GM23248 (cell line): ENCODE results near the gene OR9G4. TPM values are rescaled to one million over a fixed set of nuclear protein-coding genes. Genes with fewer than 3 reads are reported as not detected.

Experiments
- DNase-seq: peaks from one replicate; pipeline ENCODE4 v3.0.0-alpha.2; 2015
- H2AFZ ChIP-seq: fragments of 200-600 bp; sonication (generic); 2 replicates; pipeline ENCODE4 v1.6.1; 2016; ENCODE audit warnings: antibody characterized with exemption
- H3F3A ChIP-seq: fragments of 200-600 bp; sonication (generic); 2 replicates; pipeline ENCODE4 v1.6.1; 2016; ENCODE audit warnings: mild to moderate bottlenecking, antibody characterized with exemption, mixed run types; ENCODE audit not compliant: insufficient read depth
- H3K27ac ChIP-seq: fragments of 200-600 bp; sonication (generic); 2 replicates; pipeline ENCODE4 v1.5.1; 2016; ENCODE audit warnings: mild to moderate bottlenecking
- H3K27me3 ChIP-seq: fragments of 200-600 bp; sonication (generic); replicated peaks from 2 replicates; pipeline ENCODE4 v1.6.1; 2016; ENCODE audit warnings: mild to moderate bottlenecking; ENCODE audit not compliant: insufficient read depth
- H3K36me3 ChIP-seq: fragments of 200-600 bp; sonication (generic); 2 replicates; pipeline ENCODE4 v1.6.1; 2016; ENCODE audit warnings: low read depth, mild to moderate bottlenecking
- H3K4me1 ChIP-seq: fragments of 200-600 bp; sonication (generic); 2 replicates; pipeline ENCODE4 v1.6.1; 2016; ENCODE audit warnings: mild to moderate bottlenecking; ENCODE audit not compliant: insufficient read depth
- H3K4me2 ChIP-seq: fragments of 200-600 bp; sonication (generic); one replicate; pipeline ENCODE4 v1.6.1; 2016; ENCODE audit warnings: mild to moderate bottlenecking; ENCODE audit not compliant: unreplicated experiment
- H3K4me3 ChIP-seq: fragments of 200-600 bp; sonication (generic); 2 replicates; pipeline ENCODE4 v1.5.1; 2016; ENCODE audit warnings: mild to moderate bottlenecking
- H3K79me2 ChIP-seq: fragments of 200-600 bp; sonication (generic); 2 replicates; pipeline ENCODE4 v1.6.1; 2016; ENCODE audit warnings: mild to moderate bottlenecking; ENCODE audit not compliant: insufficient read depth
- H3K9ac ChIP-seq: fragments of 200-600 bp; sonication (generic); 2 replicates; pipeline ENCODE4 v1.6.1; 2016; ENCODE audit warnings: mild to moderate bottlenecking
- H3K9me2 ChIP-seq: fragments of 200-600 bp; sonication (generic); 2 replicates; pipeline ENCODE4 v1.6.1; 2016; ENCODE audit warnings: mixed run types, mild to moderate bottlenecking, moderate library complexity; ENCODE audit not compliant: insufficient read depth
- H3K9me3 ChIP-seq: fragments of 200-600 bp; sonication (generic); one replicate; pipeline ENCODE4 v1.6.1; 2017; ENCODE audit warnings: low read depth
- H4K20me1 ChIP-seq: fragments of 200-600 bp; sonication (generic); 2 replicates; pipeline ENCODE4 v1.6.0; 2016; ENCODE audit not compliant: insufficient read depth
- EZH2 ChIP-seq: fragments of 200-600 bp; sonication (generic); IDR thresholded peaks from 2 replicates; pipeline ENCODE4 v1.6.1; 2018; ENCODE audit warnings: antibody characterized with exemption, mild to moderate bottlenecking; ENCODE audit not compliant: insufficient read depth, poor library complexity, severe bottlenecking
- EZH2phosphoT487 ChIP-seq: fragments of 200-600 bp; sonication (generic); IDR thresholded peaks from 2 replicates; pipeline ENCODE4 v1.6.1; 2018; ENCODE audit warnings: antibody characterized with exemption, moderate library complexity, mild to moderate bottlenecking, low read depth; ENCODE audit not compliant: insufficient read depth
- WGBS, 2 experiments: methylation state at CpG; one replicate each; pipeline ENCODE4 v1.1.6; 2015 to 2017; ENCODE audit warnings: low lambda C conversion rate in 2 of 2, low coverage in 1 of 2; ENCODE audit errors: missing lambda C conversion rate in 2 of 2; 5-methylcytosine and 5-hydroxymethylcytosine counted together
- in situ Hi-C: fragments of 300-500 bp; cut with MboI; formaldehyde crosslinking; loops from 2 replicates; pipeline ENCODE4 v1.15.0; 2020
- polyA plus RNA-seq: library from polyadenylated mRNA; unstranded; fragments of >200 nt; fragmentation: Nextera tagmentation; extraction: Ambion mirVana; gene quantifications from 2 replicates; pipeline ENCODE4 v1.2.1, GENCODE V29; 2016
- total RNA-seq: library from RNA; depleted of rRNA; stranded (reverse); fragments of >200 nt; shearing (Covaris generic); gene quantifications from 2 replicates; pipeline ENCODE4 v1.2.3, GENCODE V29; 2014

Gene OR9G4
- total and polyA plus RNA-seq, 2 experiments from 2014 or later, result not detected

DNA sequence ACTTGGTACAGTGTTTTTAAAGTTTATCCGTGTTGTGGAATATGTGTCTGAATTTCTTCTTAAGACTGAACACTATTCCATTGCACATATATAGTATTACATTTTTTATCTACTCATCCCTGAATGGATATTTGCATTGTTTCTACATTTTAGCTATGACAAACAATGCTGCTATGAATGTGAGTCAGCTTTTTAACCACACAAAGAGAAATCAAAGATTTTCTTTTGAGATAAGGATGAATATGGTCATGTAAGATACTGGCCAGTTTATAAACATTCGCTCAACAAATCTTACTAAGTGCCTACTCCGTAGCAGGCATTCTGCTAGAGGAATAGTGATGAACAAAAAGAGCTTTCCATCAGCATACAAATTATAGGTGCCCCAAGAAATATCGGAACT is 16.5 kb upstream of the OR9G4 start:
- Histone ChIP-seq H3K9ac (no peak overlapping the region), H2AFZ (no peak overlapping the region), H4K20me1 (no peaks in the 10 kb centered on the region), H3K4me2 (no peak overlapping the region), H3K27me3 (no peaks in the 10 kb centered on the region), H3K79me2 (no peaks in the 10 kb centered on the region), H3F3A (no peaks in the 10 kb centered on the region), H3K27ac (no peak overlapping the region), H3K4me3 (no peak overlapping the region), H3K4me1 (no peaks in the 10 kb centered on the region), H3K9me3 (no peaks in the 10 kb centered on the region), H3K9me2 (no peaks in the 10 kb centered on the region), H3K36me3 (no peaks in the 10 kb centered on the region)
- DNase-seq, result peak; percentile 2
- 28 to 30% methylated on average over 4 of the region's 4 CpGs for WGBS, 2 experiments
- in situ Hi-C loops, result no loop called here
- TF ChIP-seq EZH2phosphoT487, result no peak
- no peak for TF ChIP-seq EZH2

DNA sequence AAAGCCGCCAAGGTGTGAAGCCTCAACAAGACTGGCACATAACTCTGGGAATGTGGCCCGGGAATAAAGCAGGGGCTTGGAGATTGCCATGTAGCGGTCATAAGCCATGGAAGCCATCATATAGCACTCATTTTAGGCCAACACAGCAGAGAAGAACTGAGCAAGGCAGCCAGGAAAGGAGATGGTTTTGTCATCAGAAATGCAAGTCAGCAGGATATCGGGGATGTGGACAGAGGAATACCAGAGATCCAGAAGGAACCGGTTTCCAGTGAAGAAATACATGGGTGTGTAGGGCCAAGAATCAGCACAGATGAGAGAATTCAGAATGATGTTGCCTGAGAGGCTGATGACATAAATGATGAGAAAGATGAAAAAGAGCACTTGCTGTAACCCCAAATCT is 3.0 kb upstream of the OR9G4 start:
- Histone ChIP-seq H3K9me3 (no peaks in the 10 kb centered on the region), H3K36me3 (no peaks in the 10 kb centered on the region), H3K27ac (no peak overlapping the region), H4K20me1 (no peaks in the 10 kb centered on the region), H3F3A (no peaks in the 10 kb centered on the region), H2AFZ (no peak overlapping the region), H3K4me1 (no peaks in the 10 kb centered on the region), H3K4me2 (no peak overlapping the region), H3K4me3 (no peak overlapping the region), H3K9me2 (no peaks in the 10 kb centered on the region), H3K79me2 (no peaks in the 10 kb centered on the region), H3K27me3 (no peaks in the 10 kb centered on the region), H3K9ac (no peak overlapping the region)
- in situ Hi-C loops, result no loop called here
- DNase-seq, result no peak
- 18 to 22% methylated on average over 5 of the region's 5 CpGs for WGBS, 2 experiments
- TF ChIP-seq EZH2phosphoT487 (no peak), EZH2 (no peak)

DNA sequence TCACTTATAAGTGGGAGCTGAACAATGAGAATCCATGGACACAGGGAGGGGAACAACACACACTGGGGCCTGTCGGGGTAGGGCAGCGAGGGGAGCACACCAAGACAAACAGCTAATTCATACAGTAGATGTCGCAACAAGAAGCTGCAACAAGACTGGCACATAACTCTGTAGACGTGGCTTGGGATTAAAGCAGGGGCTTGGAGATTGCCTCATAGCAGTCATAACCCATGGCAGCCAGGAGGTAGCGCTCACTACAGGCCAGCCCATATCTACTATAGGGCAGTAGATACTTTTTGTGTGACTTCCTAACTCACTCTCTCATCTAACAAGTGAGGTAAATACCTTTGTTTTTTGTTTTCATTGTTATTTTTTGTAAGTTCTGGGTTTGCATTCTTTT is 1.7 kb upstream of the OR9G4 start:
- Histone ChIP-seq H3K4me1 (no peaks in the 10 kb centered on the region), H3K9ac (no peak overlapping the region), H3K27ac (no peak overlapping the region), H2AFZ (no peak overlapping the region), H3K9me2 (no peaks in the 10 kb centered on the region), H4K20me1 (no peaks in the 10 kb centered on the region), H3F3A (no peaks in the 10 kb centered on the region), H3K4me2 (no peak overlapping the region), H3K4me3 (no peak overlapping the region), H3K36me3 (no peaks in the 10 kb centered on the region), H3K27me3 (no peaks in the 10 kb centered on the region), H3K79me2 (no peaks in the 10 kb centered on the region), H3K9me3 (no peaks in the 10 kb centered on the region)
- WGBS, 2 experiments, result 26 to 28% methylated on average over 5 of the region's 5 CpGs
- TF ChIP-seq EZH2 (no peak), EZH2phosphoT487 (no peak)
- no peak for DNase-seq
- in situ Hi-C loops, result no loop called here

DNA sequence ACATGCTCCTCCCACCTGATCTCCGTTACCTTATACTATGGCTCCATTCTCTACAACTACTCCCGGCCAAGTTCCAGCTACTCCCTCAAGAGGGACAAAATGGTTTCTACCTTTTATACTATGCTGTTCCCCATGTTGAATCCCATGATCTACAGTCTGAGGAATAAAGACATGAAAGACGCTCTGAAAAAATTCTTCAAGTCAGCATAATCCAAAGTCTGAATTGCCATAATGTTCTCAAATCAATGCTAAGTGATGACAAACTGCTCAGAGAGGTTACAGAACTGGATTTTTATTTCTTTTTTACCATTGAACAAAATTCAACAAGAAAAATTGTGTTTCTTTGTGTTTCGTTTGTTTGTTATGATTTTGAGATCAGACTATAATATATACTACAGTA is 7.6 kb downstream of the OR9G4 start:
- no peak overlapping the region for H2AFZ ChIP-seq
- H3K9me2 ChIP-seq, result no peaks in the 10 kb centered on the region
- no peak overlapping the region for H3K27ac ChIP-seq
- H3K4me1 ChIP-seq, result no peaks in the 10 kb centered on the region
- no peaks in the 10 kb centered on the region for H3K27me3 ChIP-seq
- H3K9ac ChIP-seq, result no peak overlapping the region
- no peaks in the 10 kb centered on the region for H3F3A ChIP-seq
- no peaks in the 10 kb centered on the region for H3K9me3 ChIP-seq
- WGBS, 2 experiments, result 6 to 11% methylated on average over 4 of the region's 4 CpGs
- no peak overlapping the region for H3K4me2 ChIP-seq
- no peak overlapping the region for H3K4me3 ChIP-seq
- in situ Hi-C loops, result no loop called here
- DNase-seq, result no peak
- H4K20me1 ChIP-seq, result no peaks in the 10 kb centered on the region
- H3K79me2 ChIP-seq, result no peaks in the 10 kb centered on the region
- no peaks in the 10 kb centered on the region for H3K36me3 ChIP-seq
- TF ChIP-seq EZH2phosphoT487, result no peak
- no peak for TF ChIP-seq EZH2

DNA sequence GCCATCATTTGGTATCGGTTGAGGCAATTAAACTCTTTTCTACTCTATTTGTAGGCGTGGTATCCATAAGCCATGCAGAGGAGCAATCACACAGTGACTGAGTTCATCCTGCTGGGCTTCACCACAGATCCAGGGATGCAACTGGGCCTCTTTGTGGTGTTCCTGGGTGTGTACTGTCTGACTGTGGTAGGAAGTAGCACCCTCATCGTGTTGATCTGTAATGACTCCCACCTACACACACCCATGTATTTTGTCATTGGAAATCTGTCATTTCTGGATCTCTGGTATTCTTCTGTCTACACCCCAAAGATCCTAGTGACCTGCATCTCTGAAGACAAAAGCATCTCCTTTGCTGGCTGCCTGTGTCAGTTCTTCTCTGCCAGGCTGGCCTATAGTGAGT is 8.4 kb downstream of the OR9G4 start:
- TF ChIP-seq EZH2, result no peak
- no peak for TF ChIP-seq EZH2phosphoT487
- DNase-seq, result no peak
- WGBS, 2 experiments, result 13 to 17% methylated on average over 3 of the region's 3 CpGs

More for the DNA sequence above, 8.4 kb downstream of the OR9G4 start:
- no peaks in the 10 kb centered on the region for H3K4me1 ChIP-seq
- no peaks in the 10 kb centered on the region for H3K36me3 ChIP-seq
- H3K4me2 ChIP-seq, result no peak overlapping the region
- H2AFZ ChIP-seq, result no peak overlapping the region
- no peaks in the 10 kb centered on the region for H3K27me3 ChIP-seq
- H3K27ac ChIP-seq, result no peak overlapping the region
- no peaks in the 10 kb centered on the region for H3K79me2 ChIP-seq
- no peaks in the 10 kb centered on the region for H4K20me1 ChIP-seq
- in situ Hi-C loops, result no loop called here
- no peaks in the 10 kb centered on the region for H3K9me3 ChIP-seq
- no peak overlapping the region for H3K4me3 ChIP-seq
- no peaks in the 10 kb centered on the region for H3F3A ChIP-seq
- H3K9me2 ChIP-seq, result no peaks in the 10 kb centered on the region
- no peak overlapping the region for H3K9ac ChIP-seq
